Neural crest cell (in vitro differentiated cells): ENCODE data around the gene UBE2L6. TPM values are rescaled to one million over a fixed set of nuclear protein-coding genes. Genes with fewer than 3 reads are reported as not detected.
A peak's percentile ranks its signal among the peaks of the same experiment; 100 is the strongest.

Experiments used
- DNase-seq: peaks from one replicate; pipeline ENCODE4 v3.0.0; 2021; ENCODE audit warnings: low read depth, mixed read lengths, low spot score
- H3K27ac Mint-ChIP-seq: one replicate; pipeline ENCODE4 v1.8.0; 2021; ENCODE audit warnings: mild to moderate bottlenecking, mixed read lengths; ENCODE audit not compliant: unreplicated experiment
- H3K27me3 Mint-ChIP-seq: 2 replicates; pipeline ENCODE4 v1.8.0; 2021; ENCODE audit warnings: low read depth, mild to moderate bottlenecking, mixed read lengths
- H3K36me3 Mint-ChIP-seq: 2 replicates; pipeline ENCODE4 v1.8.0; 2021; ENCODE audit warnings: low read depth, mild to moderate bottlenecking, mixed read lengths
- H3K4me1 Mint-ChIP-seq: 2 replicates; pipeline ENCODE4 v1.8.0; 2021; ENCODE audit warnings: mixed read lengths
- H3K4me3 Mint-ChIP-seq: one replicate; pipeline ENCODE4 v1.8.0; 2021; ENCODE audit warnings: mild to moderate bottlenecking, mixed read lengths
- H3K9me3 Mint-ChIP-seq: 2 replicates; pipeline ENCODE4 v1.8.0; 2021; ENCODE audit warnings: mixed read lengths
- CTCF ChIP-seq: fragments of 200-600 bp; sonication (generic); conservative IDR thresholded peaks from 2 replicates; pipeline ENCODE4 v1.5.0; 2021; ENCODE audit warnings: antibody characterized with exemption, mild to moderate bottlenecking
- total RNA-seq: library from RNA; stranded (reverse); gene quantifications from 2 replicates; pipeline ENCODE4 v1.2.1, GENCODE V29; 2021

UBE2L6 gene
- total RNA-seq, 1 donor from 2014 or later = 68.7 TPM

DNA sequence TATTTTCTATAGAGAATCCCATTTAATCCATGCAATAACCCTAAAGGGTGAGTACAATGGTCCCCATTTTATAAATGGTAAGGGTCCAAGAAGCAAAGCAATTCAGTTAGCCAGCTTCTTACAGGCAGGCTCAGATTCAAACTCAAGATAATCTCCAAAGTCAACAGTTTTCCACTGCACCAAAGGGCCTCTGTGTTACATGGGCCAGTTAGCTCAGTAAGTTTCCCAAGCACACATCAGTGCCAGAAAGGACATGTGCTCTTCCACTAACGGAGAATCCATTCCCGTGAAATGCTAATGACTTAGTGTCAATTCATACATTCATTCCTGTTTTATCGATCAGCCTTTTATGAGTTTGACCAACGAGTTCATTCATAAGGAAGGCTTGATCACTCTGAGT is 63.0 kb downstream of the UBE2L6 start:
- no peaks in the 10 kb centered on the region for H3K9me3 Mint-ChIP-seq
- H3K36me3 Mint-ChIP-seq = no peaks in the 10 kb centered on the region
- no peak overlapping the region for H3K27ac Mint-ChIP-seq
- peaks cover 11% of the 10 kb centered on the region for H3K4me1 Mint-ChIP-seq
- no peak for TF ChIP-seq CTCF
- H3K4me3 Mint-ChIP-seq = no peak overlapping the region
- no peak for DNase-seq
- no peaks in the 10 kb centered on the region for H3K27me3 Mint-ChIP-seq

DNA sequence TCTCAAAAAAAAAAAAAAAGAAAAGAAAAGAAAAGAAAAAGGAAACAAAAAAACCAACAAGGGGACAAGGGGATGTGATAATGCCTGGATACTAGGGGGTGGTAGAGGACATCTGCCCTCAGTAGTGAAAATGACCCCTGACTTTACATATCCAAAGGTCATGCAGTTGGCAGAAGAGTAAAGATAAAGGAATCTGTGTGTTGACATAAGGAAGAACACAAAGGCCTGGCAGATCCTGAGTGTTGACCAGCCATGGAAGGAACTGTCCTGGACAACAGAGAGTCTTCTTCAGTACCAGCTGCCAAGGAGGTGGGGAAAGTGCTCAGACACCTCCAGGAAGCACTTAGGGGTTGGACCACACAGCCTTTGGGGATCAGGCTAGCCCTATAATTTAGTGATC is 64.6 kb downstream of the UBE2L6 start:
- no peak for DNase-seq
- peaks cover 11% of the 10 kb centered on the region for H3K4me1 Mint-ChIP-seq
- H3K27ac Mint-ChIP-seq = no peak overlapping the region
- no peak overlapping the region for H3K4me3 Mint-ChIP-seq
- H3K36me3 Mint-ChIP-seq = no peaks in the 10 kb centered on the region
- H3K27me3 Mint-ChIP-seq = peaks cover 5% of the 10 kb centered on the region
- no peaks in the 10 kb centered on the region for H3K9me3 Mint-ChIP-seq
- no peak for TF ChIP-seq CTCF

GRCh38 chr11:57502376-57502775 is 65.1 kb downstream of the UBE2L6 start:
- Mint-ChIP-seq H3K9me3 (no peaks in the 10 kb centered on the region), H3K4me3 (no peak overlapping the region), H3K36me3 (no peaks in the 10 kb centered on the region), H3K4me1 (peaks cover 11% of the 10 kb centered on the region), H3K27me3 (peaks cover 5% of the 10 kb centered on the region), H3K27ac (no peak overlapping the region)
- DNase-seq = no peak
- TF ChIP-seq CTCF = no peak

DNA sequence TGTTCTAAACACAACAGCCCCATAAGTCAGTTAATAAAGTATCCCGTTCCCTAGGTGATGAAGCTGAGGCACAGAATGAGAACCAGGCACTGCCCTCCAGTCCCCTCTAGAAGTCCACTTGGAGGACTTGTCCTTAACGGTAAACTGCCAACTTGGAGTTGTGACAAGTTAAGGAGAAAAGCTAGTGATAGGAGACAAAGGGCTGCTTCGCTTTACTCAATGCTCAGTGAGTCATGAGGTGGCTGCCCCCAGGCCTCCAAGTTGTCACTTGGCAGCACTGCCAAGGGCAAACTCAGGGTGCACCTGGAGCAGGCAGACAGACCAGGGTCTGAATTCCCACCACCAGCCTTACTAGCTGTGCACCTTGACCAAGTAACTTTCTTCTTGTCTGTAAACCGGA is 65.5 kb downstream of the UBE2L6 start:
- no peak for TF ChIP-seq CTCF
- no peaks in the 10 kb centered on the region for H3K36me3 Mint-ChIP-seq
- H3K27me3 Mint-ChIP-seq = peaks cover 5% of the 10 kb centered on the region
- H3K9me3 Mint-ChIP-seq = no peaks in the 10 kb centered on the region
- H3K4me1 Mint-ChIP-seq = peaks cover 11% of the 10 kb centered on the region
- peak overlapping the region; percentile 62 for H3K27ac Mint-ChIP-seq
- DNase-seq = no peak
- H3K4me3 Mint-ChIP-seq = no peak overlapping the region

Other genes starting within 250 kb of the UBE2L6 start
- 105 and 114 TPM in 2 replicates for gene TNKS1BP1, start 242.7 kb downstream of the UBE2L6 start, total RNA-seq
- 280 TPM in 2 replicates for gene SSRP1, start 231.8 kb downstream of the UBE2L6 start, total RNA-seq
- gene P2RX3, start 229.3 kb downstream of the UBE2L6 start, total RNA-seq = 14.3 and 15.5 TPM in 2 replicates
- not detected in 2 replicates for gene PRG3, start 186.5 kb downstream of the UBE2L6 start, total RNA-seq
- 0.23 TPM in 1 of 2 replicates, not detected in the other for gene PRG2, start 177.0 kb downstream of the UBE2L6 start, total RNA-seq
- 52.9 and 53.7 TPM in 2 replicates for gene SLC43A3, start 140.6 kb downstream of the UBE2L6 start, total RNA-seq
- gene RTN4RL2, start 107.1 kb downstream of the UBE2L6 start, total RNA-seq = 2.4 and 3.4 TPM in 2 replicates
- 4.5 and 4.7 TPM in 2 replicates for gene SLC43A1, start 52.0 kb downstream of the UBE2L6 start, total RNA-seq
- gene TIMM10, start 36.9 kb downstream of the UBE2L6 start, total RNA-seq = 103 and 108 TPM in 2 replicates
- not detected in 2 replicates for gene SMTNL1, start 30.1 kb downstream of the UBE2L6 start, total RNA-seq
- gene SERPING1, start 30.0 kb upstream of the UBE2L6 start, total RNA-seq = 28.0 and 31.7 TPM in 2 replicates
- 0.37 and 0.55 TPM in 2 replicates for gene YPEL4, start 82.2 kb upstream of the UBE2L6 start, total RNA-seq
- 23.8 and 25.7 TPM in 2 replicates for gene CLP1, start 90.1 kb upstream of the UBE2L6 start, total RNA-seq
- 42.7 and 50.1 TPM in 2 replicates for gene ZDHHC5, start 100.4 kb upstream of the UBE2L6 start, total RNA-seq
- 24.1 and 24.7 TPM in 2 replicates for gene MED19, start 144.5 kb upstream of the UBE2L6 start, total RNA-seq
- 78.3 TPM in 2 replicates for gene TMX2, start 144.9 kb upstream of the UBE2L6 start, total RNA-seq
- 208 and 212 TPM in 2 replicates for gene SELENOH, start 173.8 kb upstream of the UBE2L6 start, total RNA-seq
- not detected in 2 replicates for gene BTBD18, start 184.1 kb upstream of the UBE2L6 start, total RNA-seq
- gene CTNND1, start 194.1 kb upstream of the UBE2L6 start, total RNA-seq = 144 TPM in 2 replicates